OCI-LY7 (cell line): ENCODE results near the gene OR10A6.

Source experiments
- EZH2phosphoT487 ChIP-seq: fragments of 200-600 bp; sonication (generic); IDR thresholded peaks from 2 replicates; pipeline ENCODE4 v1.6.1; 2018; ENCODE audit warnings: low read depth, borderline replicate concordance, mild to moderate bottlenecking, mixed run types, antibody characterized with exemption, low read length, moderate library complexity, mixed read lengths
- TF ChIP-seq, protein P1 (sequence below): fragments of 200-600 bp; sonication (generic); conservative IDR thresholded peaks from 2 replicates; pipeline ENCODE4 v1.5.1; 2014; ENCODE audit warnings: mild to moderate bottlenecking, antibody characterized with exemption, low read length, moderate library complexity, mixed read lengths

DNA sequence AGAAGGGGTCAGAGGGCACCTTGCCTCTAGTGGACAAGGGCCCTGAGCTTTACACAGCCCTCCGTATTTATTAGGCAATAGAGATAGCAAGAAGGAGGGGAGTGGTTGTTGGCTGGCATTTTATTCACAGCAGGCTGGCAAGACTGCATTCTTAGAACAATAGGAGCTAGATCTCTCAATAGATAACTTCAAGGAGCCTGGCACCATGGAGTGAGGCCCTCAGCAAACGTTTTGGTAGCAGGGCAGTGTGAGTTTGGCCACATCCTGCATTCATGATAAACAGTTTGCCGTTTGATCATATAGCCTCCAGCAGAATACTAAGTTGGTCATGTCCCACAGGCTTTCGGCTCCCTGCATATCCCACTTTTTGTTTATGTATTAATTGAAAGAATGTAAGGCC lies 31.6 kb downstream of the OR10A6 start:
- TF ChIP-seq, protein P1, sequence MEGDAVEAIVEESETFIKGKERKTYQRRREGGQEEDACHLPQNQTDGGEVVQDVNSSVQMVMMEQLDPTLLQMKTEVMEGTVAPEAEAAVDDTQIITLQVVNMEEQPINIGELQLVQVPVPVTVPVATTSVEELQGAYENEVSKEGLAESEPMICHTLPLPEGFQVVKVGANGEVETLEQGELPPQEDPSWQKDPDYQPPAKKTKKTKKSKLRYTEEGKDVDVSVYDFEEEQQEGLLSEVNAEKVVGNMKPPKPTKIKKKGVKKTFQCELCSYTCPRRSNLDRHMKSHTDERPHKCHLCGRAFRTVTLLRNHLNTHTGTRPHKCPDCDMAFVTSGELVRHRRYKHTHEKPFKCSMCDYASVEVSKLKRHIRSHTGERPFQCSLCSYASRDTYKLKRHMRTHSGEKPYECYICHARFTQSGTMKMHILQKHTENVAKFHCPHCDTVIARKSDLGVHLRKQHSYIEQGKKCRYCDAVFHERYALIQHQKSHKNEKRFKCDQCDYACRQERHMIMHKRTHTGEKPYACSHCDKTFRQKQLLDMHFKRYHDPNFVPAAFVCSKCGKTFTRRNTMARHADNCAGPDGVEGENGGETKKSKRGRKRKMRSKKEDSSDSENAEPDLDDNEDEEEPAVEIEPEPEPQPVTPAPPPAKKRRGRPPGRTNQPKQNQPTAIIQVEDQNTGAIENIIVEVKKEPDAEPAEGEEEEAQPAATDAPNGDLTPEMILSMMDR, result no peak
- TF ChIP-seq EZH2phosphoT487, result no peak
